Measurements from ENCODE around the gene ZNF668. TPM values are rescaled to one million over a fixed set of nuclear protein-coding genes. Genes with fewer than 3 reads are reported as not detected.

ZNF668 gene
- total and polyA plus RNA-seq, 2 of the 8 experiments (the other 6 are each of a cell fraction or from before 2014, with no cell fraction given), result 14.0 to 14.3 TPM

DNA sequence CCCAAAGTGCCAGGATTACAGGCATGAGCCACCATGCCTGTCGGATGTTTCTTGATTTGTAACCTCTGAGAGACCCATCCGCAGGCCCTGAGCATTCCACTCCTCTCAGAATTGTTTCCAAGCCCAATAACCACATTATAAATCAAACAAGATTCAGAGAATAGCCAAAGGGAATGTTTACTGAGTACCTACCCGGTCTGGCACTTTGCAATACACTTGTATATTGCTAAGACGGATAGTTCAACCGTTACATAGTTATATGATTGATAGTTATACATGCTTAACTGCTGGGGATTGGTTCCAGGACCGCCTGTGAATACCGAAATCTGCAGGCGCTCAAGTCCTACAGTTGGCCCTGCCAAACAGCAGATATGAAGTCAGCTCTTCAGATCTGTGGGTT is 40.4 kb upstream of the ZNF668 start:
- no peak overlapping the region for H2AFZ ChIP-seq (ENCODE audit: low read length)
- H2BK20ac ChIP-seq (ENCODE audit: low read length), result no peak overlapping the region
- no peak overlapping the region for H2BK5ac ChIP-seq (ENCODE audit: low read depth, low read length)
- H3K36me3 ChIP-seq (ENCODE audit: control insufficient read depth in 2 of 4, insufficient read depth in 4 of 4, low read length in 3 of 4), result peaks cover 2 to 18% (median 12%) of the 10 kb centered on the region in 4 experiments; a peak in 5 of 8 replicates
- no peaks in the 10 kb centered on the region for H3K9me3 ChIP-seq (ENCODE audit: insufficient read depth in 2 of 2, low read depth in 1 of 2, low read length in 1 of 2)
- no peak overlapping the region for H3K4ac ChIP-seq (replicated peaks; ENCODE audit: insufficient read length, low read depth, low read length)
- H4K20me1 ChIP-seq (replicated peaks in 1 of 2; ENCODE audit: control insufficient read depth in 1 of 2, insufficient read depth in 2 of 2, low read length in 2 of 2), result peaks cover 0 to 3% of the 10 kb centered on the region in 2 experiments
- no peaks in the 10 kb centered on the region for H3K27me3 ChIP-seq (replicated peaks in 1 of 4; ENCODE audit: control insufficient read depth in 3 of 4, extremely low read depth in 1 of 4, insufficient read depth in 3 of 4, low read length in 3 of 4)
- no peak overlapping the region for H2BK15ac ChIP-seq (ENCODE audit: low read length)
- H3K23me2 ChIP-seq (ENCODE audit: low read depth, low read length), result peaks cover 6% of the 10 kb centered on the region
- WGBS, 2 experiments (ENCODE audit: extremely low coverage in 1 of 2, insufficient coverage in 1 of 2, insufficient read length in 1 of 2, insufficient replicate concordance in 2 of 2, low coverage in 1 of 2, low lambda C conversion rate in 2 of 2, missing lambda C conversion rate in 1 of 2), result 92% methylated on average over 8 of the region's 8 CpGs; no CpG with 5 or more reads in 1 of the 2 experiments
- FAIRE-seq (no peak), DNase-seq (ENCODE audit: low read depth in 1 of 2, low spot score in 2 of 2) (no peak)
- no peak overlapping the region for H3K18ac ChIP-seq (ENCODE audit: extremely low read depth, low read length)
- H3K4me2 ChIP-seq (ENCODE audit: insufficient read depth in 1 of 2, low read depth in 2 of 2, low read length in 2 of 2), result no peak overlapping the region
- H2AK5ac ChIP-seq (ENCODE audit: low read depth, low read length), result no peak overlapping the region
- no peak overlapping the region for H2BK12ac ChIP-seq (ENCODE audit: low read depth, low read length)
- no peak overlapping the region for H4K5ac ChIP-seq (ENCODE audit: insufficient read length, low read depth, low read length)
- no peak overlapping the region for H3K9ac ChIP-seq (replicated peaks in 1 of 4; ENCODE audit: extremely low read depth in 1 of 4, low read depth in 3 of 4, low read length in 3 of 4)
- no peak overlapping the region for H3K23ac ChIP-seq (ENCODE audit: insufficient read length)
- no peak overlapping the region for H4K91ac ChIP-seq (replicated peaks; ENCODE audit: insufficient read length, low read length)
- no peak overlapping the region for H3K27ac ChIP-seq (ENCODE audit: low read depth, low read length)
- H3K14ac ChIP-seq (ENCODE audit: insufficient read length), result no peak overlapping the region
- H3K4me1 ChIP-seq (replicated peaks in 1 of 4; ENCODE audit: control insufficient read depth in 3 of 4, insufficient read depth in 4 of 4, low read length in 3 of 4), result peaks cover 0 to 4% (median 2%) of the 10 kb centered on the region in 4 experiments; a peak in 3 of 7 replicates
- POLR2A ChIA-PET (ENCODE audit: partially characterized antibody), result interaction anchor here (1.5 to 29.9 kb wide), 5 partner anchors 13 to 69 kb away, joined by 3 to 713 read pairs (median 10); partner anchors contain the start of genes PRSS36, PRSS8 and VKORC1
- H2BK120ac ChIP-seq (replicated peaks; ENCODE audit: low read depth, low read length), result no peak overlapping the region
- no peak overlapping the region for H3K4me3 ChIP-seq (ENCODE audit: extremely low read depth in 1 of 4, insufficient read depth in 2 of 4, low read depth in 3 of 4, low read length in 4 of 4)
- H3K79me2 ChIP-seq (ENCODE audit: control insufficient read depth in 1 of 2, insufficient read depth in 2 of 2, low read length in 2 of 2), result peaks cover 3 to 16% of the 10 kb centered on the region in 2 experiments; a peak in 3 of 4 replicates
- H4K8ac ChIP-seq (ENCODE audit: extremely low read depth, insufficient read depth, low read length), result no peak overlapping the region
- CTCF ChIA-PET (ENCODE audit: partially characterized antibody), result interaction anchor here (1.2 to 1.3 kb wide), 2 partner anchors 14 to 132 kb away, joined by 3 read pairs; no protein-coding TSS in a partner anchor
- H3K79me1 ChIP-seq (ENCODE audit: low read depth, low read length), result peaks cover 8% of the 10 kb centered on the region
- no peak overlapping the region for H3K56ac ChIP-seq (replicated peaks; ENCODE audit: insufficient read length, low read depth, low read length)
- TF ChIP-seq SRF (IDR thresholded peaks at IDR 0.05; ENCODE audit: low read depth, low read length) (no peak), KDM5A (IDR thresholded peaks at IDR 0.05; ENCODE audit: low read length) (no peak), RBBP5 (IDR thresholded peaks at IDR 0.05; ENCODE audit: borderline replicate concordance, low read depth, low read length) (no peak), HDAC6 (IDR thresholded peaks at IDR 0.05; ENCODE audit: low read depth, low read length) (no peak)
- TF ChIP-seq, protein P1, sequence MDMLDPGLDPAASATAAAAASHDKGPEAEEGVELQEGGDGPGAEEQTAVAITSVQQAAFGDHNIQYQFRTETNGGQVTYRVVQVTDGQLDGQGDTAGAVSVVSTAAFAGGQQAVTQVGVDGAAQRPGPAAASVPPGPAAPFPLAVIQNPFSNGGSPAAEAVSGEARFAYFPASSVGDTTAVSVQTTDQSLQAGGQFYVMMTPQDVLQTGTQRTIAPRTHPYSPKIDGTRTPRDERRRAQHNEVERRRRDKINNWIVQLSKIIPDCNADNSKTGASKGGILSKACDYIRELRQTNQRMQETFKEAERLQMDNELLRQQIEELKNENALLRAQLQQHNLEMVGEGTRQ (IDR thresholded peaks at IDR 0.05; ENCODE audit: low read length), result no peak
